ENCODE results near the gene COPS7A.

The COPS7A gene

GRCh38 chr12:6752167-6752920 lies 28.5 kb downstream of the COPS7A start:
- DNase-seq = no peak

- peak; percentile 87 for DNase-seq
Observed at GRCh38 chr12:6752921-6753771, 29.3 kb downstream of the COPS7A start, which contains the start of gene MLF2. Gene MLF2 (minus strand): TSS chr12:6753141. CDS start chr12:6752334, 807 bp downstream.

- DNase-seq = no peak
Observed at GRCh38 chr12:6753772-6754356, 30.0 kb downstream of the COPS7A start.

GRCh38 chr12:6754411-6754810 lies 30.6 kb downstream of the COPS7A start:
- DNase-seq = no peak

DNA sequence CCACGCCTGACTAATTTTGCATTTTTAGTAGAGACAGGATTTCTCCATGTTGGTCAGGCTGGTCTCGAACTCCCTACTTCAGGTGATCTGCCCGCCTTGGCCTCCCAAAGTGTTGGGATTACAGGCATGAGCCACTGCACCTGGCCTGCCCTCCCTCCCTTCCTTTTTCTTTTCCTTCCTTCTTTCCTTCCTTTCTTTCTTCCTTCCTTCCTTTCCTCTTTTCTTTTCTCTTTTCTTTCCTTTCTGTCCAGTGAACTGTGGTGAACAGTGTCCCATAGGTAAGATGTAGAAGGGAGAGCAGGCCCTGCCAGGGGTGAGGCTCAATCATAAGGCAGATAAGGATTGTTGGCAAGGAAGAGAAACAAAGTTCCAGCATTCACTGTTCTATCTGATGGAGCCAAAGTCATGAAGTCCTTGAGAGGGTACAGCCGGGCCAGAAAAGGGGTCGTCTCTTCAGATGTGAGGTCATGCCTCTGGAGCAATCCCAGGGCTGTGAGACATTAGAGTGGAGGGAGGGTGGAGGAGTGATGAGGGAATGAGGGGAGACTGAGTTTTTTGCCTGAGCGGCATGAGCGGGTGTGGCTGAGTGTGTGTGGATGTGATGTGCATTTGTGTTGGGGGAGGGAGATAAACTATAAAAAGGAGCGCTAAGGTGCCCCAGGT lies 33.3 kb downstream of the COPS7A start:
- DNase-seq = no peak

DNA sequence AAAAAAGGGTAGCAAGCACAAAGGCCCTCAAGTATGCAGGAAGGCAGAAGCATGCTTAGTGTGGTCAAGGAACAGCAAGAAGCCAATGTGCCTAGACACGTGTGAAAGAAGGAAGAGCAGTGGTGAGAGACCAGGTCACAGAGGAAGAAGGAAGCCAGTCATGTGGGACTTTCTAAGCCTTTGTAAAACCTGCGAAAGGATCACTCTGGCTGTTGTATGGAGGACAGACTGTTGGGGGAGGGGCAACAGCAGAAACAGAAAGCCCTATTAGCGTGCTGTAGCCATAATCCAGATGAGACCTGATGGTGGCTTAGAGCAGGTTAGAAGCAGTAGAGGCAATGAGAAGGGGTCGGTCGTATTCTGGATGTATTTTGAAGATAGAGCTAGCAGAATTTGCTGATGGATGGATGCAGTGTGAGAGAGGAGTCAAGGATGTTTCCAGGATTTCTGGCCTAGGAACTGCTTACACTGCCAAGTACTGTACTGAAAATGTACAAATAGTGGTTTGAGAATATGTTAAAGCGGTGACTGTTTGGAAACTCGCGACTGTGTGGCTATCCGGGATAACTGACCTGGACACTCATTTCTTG lies 34.8 kb downstream of the COPS7A start:
- DNase-seq = no peak

- no peak for DNase-seq
Observed at GRCh38 chr12:6759741-6760140, 35.9 kb downstream of the COPS7A start.

DNA sequence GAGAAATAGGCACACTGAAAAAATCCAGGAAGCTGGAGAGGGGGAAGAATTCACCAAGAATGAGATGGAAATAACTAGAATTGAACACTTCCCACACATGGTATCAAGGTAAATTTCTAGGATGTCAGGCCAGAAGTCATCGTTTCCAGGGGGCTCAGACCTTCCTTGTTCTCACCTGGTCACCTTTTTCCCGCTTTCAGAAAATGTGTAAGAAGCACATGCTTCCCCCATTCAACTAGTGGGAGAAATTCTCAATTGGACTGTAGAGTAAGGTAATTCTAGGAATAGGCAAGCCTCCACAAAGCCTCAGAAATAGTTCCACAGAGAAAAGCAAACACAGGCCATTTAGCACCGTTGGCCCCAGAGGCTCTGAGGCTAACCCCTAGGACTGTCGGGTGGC lies 39.5 kb downstream of the COPS7A start:
- DNase-seq = no peak

- DNase-seq = no peak
Observed at GRCh38 chr12:6764011-6764828, 40.4 kb downstream of the COPS7A start.

GRCh38 chr12:6765048-6765633 lies 41.3 kb downstream of the COPS7A start:
- no peak for DNase-seq

GRCh38 chr12:6765634-6766581 lies 42.1 kb downstream of the COPS7A start, which contains the start of gene PTMS:
Gene PTMS (plus strand): TSS chr12:6766363. CDS start chr12:6766706, 343 bp downstream.
- peak; percentile 35 for DNase-seq

DNA sequence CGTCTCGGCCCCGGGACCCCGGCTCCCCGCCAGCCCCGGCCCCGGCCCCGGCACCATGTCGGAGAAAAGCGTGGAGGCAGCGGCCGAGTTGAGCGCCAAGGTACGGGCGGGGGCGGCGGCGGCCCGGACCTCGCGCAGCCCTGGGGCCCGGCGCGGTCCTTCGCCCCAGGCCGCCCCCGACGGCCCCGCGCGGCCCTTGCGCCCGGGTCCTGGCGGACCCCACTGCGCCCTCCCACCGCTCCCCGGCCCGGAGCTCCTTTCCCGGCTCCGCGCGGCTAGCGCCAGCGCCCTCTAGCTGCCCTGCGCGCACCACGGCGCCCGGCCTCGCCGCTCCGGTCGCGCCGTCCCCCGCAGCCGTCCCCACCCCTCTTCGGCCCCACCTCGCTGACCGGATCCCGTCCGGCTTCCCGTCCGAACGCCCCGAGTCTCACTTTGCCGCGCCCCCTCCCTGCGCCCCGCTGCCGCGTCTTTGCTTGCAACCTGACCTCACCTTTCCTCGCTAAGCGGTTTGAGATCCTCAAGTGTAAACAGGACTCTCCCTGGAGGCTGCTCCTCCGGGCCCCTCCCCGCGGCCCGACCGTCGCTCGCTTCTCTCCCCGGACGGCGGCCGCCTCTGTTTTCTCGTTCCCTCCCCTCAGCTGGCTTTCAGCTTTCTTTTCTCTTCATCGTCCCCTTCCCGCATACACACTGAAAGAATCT lies 43.0 kb downstream of the COPS7A start:
- DNase-seq = peak; percentile 43

DNA sequence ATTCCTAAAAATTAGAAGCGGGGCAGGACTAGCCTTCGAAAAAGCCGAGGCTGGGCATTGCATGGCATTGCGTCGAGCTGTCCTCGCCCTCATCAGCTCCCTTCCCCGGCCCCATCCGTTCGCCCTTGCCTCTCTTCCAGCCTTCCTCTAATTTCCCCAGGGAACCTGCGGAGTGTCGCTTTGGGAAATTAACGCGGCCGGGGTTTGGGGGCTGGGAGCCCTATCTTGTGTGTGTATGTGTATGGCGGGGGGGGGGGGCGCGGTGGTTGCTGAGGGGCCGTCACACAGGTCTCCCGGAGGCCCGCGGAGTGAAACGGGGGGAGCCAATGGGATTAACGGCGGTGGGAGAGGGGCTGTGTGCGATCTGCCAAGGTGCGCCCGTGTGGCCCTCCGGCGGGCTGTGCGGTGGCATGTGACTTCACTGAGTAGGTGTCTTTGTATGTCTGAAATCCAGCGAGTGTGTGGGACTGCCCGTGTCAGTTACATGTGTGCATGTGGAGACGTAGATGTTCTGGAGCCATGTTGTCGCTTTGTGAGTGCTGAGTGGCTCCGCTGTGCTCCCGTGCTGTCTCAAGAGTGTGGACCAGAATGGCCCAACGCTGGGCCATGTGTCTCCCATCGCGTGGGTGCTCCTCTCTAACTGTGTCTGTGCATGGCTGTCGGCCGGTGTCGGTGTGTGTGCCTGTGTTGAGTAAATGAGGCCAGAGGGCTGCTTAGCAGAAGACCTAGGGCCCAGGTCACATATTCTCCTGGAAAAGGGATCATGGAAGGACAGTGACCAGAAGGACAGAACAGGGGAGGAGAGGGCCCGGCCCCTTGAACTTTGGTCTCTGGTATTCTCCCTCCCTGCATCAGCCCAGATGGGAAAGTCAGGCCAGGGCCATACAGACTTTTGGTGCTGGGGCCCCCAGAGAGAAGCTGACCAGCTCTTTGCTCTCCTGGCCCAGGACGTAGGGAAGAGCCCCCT lies 43.8 kb downstream of the COPS7A start:
- no peak for DNase-seq

DNA sequence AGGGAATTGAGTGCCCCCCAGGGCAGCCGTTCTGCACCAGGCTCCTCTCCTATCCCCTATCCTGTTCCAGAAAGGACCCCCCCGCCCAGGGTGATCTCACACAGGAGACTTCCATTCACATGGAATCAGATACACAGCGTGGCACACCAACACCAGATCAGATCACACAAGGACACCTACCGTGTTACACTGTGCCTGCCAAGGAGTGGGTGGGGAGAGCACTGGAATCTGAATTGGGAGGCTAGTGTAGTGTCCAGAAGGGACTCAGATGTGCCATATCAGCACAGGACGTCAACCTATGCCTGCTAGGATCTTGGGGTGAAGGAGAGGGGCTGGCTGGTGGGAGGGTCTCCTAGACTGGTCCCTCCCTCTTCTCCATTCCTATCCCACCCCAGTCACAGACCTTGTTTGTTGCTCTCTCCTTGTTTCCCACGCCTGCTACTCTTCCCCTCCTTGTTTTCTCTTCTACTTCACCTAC lies 44.6 kb downstream of the COPS7A start:
- DNase-seq = no peak

GRCh38 chr12:6768990-6769389 lies 45.1 kb downstream of the COPS7A start:
- DNase-seq = no peak

DNA sequence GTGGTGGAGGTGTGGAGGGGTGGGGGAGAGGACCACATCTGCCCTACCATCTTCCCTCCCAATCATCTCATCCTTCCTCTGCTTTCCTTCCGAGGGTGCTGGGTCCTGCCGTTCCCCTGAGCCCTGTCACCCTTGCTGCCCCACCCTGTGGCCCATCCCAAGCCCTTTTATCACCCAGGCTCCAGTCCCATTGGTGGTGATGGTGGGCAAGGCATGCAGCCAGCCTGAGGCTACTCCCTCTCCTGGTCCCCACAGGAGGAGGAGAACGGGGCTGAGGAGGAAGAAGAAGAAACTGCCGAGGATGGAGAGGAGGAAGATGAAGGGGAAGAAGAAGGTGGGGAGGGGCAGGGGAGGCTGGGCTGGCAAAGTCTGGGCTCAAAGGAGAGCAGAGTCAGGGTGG lies 45.8 kb downstream of the COPS7A start:
- DNase-seq = no peak

GRCh38 chr12:6770094-6770493 lies 46.2 kb downstream of the COPS7A start:
- no peak for DNase-seq

DNA sequence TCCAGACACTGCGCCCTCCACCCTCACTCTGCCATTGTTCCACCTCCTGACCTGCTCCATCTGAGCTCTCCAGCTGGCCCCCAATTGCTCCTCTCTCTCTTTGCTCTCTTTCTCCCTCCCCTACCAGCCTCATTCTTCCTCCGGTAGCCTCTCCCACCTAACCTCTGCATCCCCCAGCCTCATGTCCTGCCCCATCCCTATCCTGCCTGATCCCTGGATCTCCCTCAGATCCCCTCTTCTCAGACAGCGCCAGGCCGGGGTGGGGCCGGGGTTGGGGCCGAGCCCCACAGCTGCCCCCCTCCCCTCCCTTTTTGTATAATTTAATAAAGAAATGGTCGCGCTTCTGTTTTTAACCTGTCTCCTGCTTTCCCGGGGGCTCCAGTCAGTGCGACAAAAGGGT lies 46.8 kb downstream of the COPS7A start:
- DNase-seq = no peak
